ENCODE data around the gene HNRNPA3.
"Not testable (repeated sequence)": the region's sequence is repeated elsewhere in the genome, so short reads cannot be mapped to it uniquely, and the experiment has no call there.

The HNRNPA3 gene

GRCh38 chr2:177175917-177176668 lies 36.5 kb upstream of the HNRNPA3 start:
- TF ChIP-seq CTCF (IDR thresholded peaks at IDR 0.05), result no peak
- DNase-seq, result no peak
- intact Hi-C loops (cut with DNase I; ENCODE audit: low total_unique reads), result no loop called here

DNA sequence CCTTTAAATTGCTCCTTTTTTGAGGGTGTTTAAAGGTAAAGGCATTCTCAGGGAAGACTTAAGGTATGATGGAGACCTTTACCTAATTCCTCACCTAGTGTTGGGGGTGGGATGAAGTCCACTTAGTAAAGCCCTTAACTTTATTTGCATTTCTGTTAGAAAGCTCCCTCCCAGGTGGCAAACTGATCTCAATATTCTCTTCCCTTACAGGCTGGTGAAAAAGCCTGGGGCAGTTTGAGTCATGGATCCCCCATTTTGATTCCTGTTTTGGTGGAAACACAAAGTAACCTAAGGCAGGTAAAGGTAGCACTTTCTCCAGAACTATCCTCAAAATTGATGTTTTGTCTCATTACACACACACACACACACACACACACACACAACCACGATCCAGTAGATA lies 33.8 kb upstream of the HNRNPA3 start:
- DNase-seq, result no peak
- Histone ChIP-seq H3K36me3 (no peaks in the 10 kb centered on the region), H3K4me1 (no peaks in the 10 kb centered on the region), H3K9me3 (no peaks in the 10 kb centered on the region), H3K27ac (no peak overlapping the region), H3K4me3 (no peak overlapping the region), H3K27me3 (no peaks in the 10 kb centered on the region)
- intact Hi-C loops (cut with DNase I; ENCODE audit: low total_unique reads), result no loop called here
- no peak for TF ChIP-seq CTCF (IDR thresholded peaks at IDR 0.05)

More at GRCh38 chr2:177175917-177176668, 36.5 kb upstream of the HNRNPA3 start:
- H3K4me3 ChIP-seq, result no peak overlapping the region
- H3K4me1 ChIP-seq, result peaks cover 0 to 24% (median 0%) of the 10 kb centered on the region in 4 donors
- no peaks in the 10 kb centered on the region for H3K36me3 ChIP-seq
- H3K9me3 ChIP-seq, result no peaks in the 10 kb centered on the region
- no peak overlapping the region for H3K27ac ChIP-seq
- H3K27me3 ChIP-seq, result no peaks in the 10 kb centered on the region

- Histone ChIP-seq H3K27ac (no peak overlapping the region), H3K36me3 (no peaks in the 10 kb centered on the region), H3K9me3 (no peaks in the 10 kb centered on the region), H3K4me1 (no peaks in the 10 kb centered on the region), H3K4me3 (no peak overlapping the region), H3K27me3 (no peaks in the 10 kb centered on the region)
- no peak for TF ChIP-seq CTCF (IDR thresholded peaks at IDR 0.05)
- DNase-seq, result no peak
- intact Hi-C loops (cut with DNase I; ENCODE audit: low total_unique reads), result no loop called here
These were observed 33.4 kb upstream of the HNRNPA3 start for GRCh38 chr2:177179227-177179626.

DNA sequence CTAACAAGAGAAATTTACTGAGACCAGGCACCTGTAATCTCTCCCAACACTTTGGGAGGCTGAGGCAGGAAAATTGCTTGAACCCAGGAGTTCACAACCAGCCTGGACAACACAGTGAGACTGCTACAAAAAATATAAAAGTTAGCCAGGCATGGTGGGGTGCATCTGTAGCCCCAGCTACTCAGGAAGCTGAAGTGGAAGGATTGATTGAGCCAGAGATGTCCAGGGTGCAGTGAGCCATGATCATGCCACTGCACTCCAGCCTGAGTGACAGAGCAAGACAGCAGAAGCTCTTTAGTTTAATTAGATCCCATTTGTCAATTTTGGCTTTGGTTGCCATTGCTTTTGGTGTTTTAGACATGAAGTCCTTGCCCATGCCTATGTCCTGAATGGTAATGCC lies 32.9 kb upstream of the HNRNPA3 start:
- H3K4me1 ChIP-seq; H3K27me3 ChIP-seq; H3K27ac ChIP-seq; H3K9me3 ChIP-seq; H3K36me3 ChIP-seq; intact Hi-C loops (cut with DNase I; ENCODE audit: low total_unique reads); H3K4me3 ChIP-seq; DNase-seq: not testable (repeated sequence)

- Histone ChIP-seq H3K4me3 (no peak overlapping the region), H3K27me3 (no peaks in the 10 kb centered on the region), H3K36me3 (no peaks in the 10 kb centered on the region), H3K27ac (no peak overlapping the region), H3K9me3 (no peaks in the 10 kb centered on the region), H3K4me1 (no peaks in the 10 kb centered on the region)
- DNase-seq, result no peak
- intact Hi-C loops (cut with DNase I; ENCODE audit: low total_unique reads), result no loop called here
- TF ChIP-seq CTCF (IDR thresholded peaks at IDR 0.05), result no peak
These were observed 32.2 kb upstream of the HNRNPA3 start for GRCh38 chr2:177180269-177181000.

- Histone ChIP-seq H3K36me3 (no peaks in the 10 kb centered on the region), H3K27me3 (no peaks in the 10 kb centered on the region), H3K27ac (no peak overlapping the region), H3K9me3 (no peaks in the 10 kb centered on the region), H3K4me1 (no peaks in the 10 kb centered on the region), H3K4me3 (no peak overlapping the region)
- intact Hi-C loops (cut with DNase I; ENCODE audit: low total_unique reads), result no loop called here
- no peak for DNase-seq
- no peak for TF ChIP-seq CTCF (IDR thresholded peaks at IDR 0.05)
These were observed 28.7 kb upstream of the HNRNPA3 start for GRCh38 chr2:177183860-177184259.

Data from tibial artery (tissue), 4 donors.